Bronchial epithelial cell (primary cell): ENCODE results near the gene CNGA1. TPM values are rescaled to one million over a fixed set of nuclear protein-coding genes. Genes with fewer than 3 reads are reported as not detected.

Experiments used
- DNase-seq: peaks from one replicate; pipeline ENCODE4 v3.0.0-alpha.2; 2010; ENCODE audit warnings: low read depth
- FAIRE-seq: peaks from 2 replicates; lab custom pipeline; 2011; peaks lifted over from hg19 to GRCh38; lab: Jason Lieb, UNC
- H3K27me3 ChIP-seq: 2 replicates; pipeline ENCODE4 v1.5.1; 2011; ENCODE audit warnings: low read length; ENCODE audit not compliant: control insufficient read depth, insufficient read depth
- H3K36me3 ChIP-seq: 2 replicates; pipeline ENCODE4 v1.5.1; 2011; ENCODE audit warnings: low read length; ENCODE audit not compliant: control insufficient read depth, insufficient read depth
- H3K4me3 ChIP-seq: 2 replicates; pipeline ENCODE4 v1.5.1; 2011; ENCODE audit warnings: mild to moderate bottlenecking, low read depth, low read length, control low read depth
- CTCF ChIP-seq: IDR thresholded peaks from 2 replicates; pipeline ENCODE4 v1.5.1; 2011; ENCODE audit warnings: mild to moderate bottlenecking, moderate library complexity, low read length, control low read depth, inconsistent platforms; ENCODE audit not compliant: insufficient read depth, severe bottlenecking
- total RNA-seq: library from RNA; depleted of rRNA; stranded (reverse); fragments of >200 nt; gene quantifications from 2 replicates; pipeline ENCODE4 v1.2.1, GENCODE V29; 2014

CNGA1 gene
- total RNA-seq, 1 donor from 2014 or later, result 1.6 TPM

GRCh38 chr4:48033825-48034413 lies 17.4 kb upstream of the CNGA1 start:
- no peaks in the 10 kb centered on the region for H3K27me3 ChIP-seq
- peaks cover 4% of the 10 kb centered on the region for H3K36me3 ChIP-seq
- FAIRE-seq (no peak), DNase-seq (peak; percentile 35)
- TF ChIP-seq CTCF, result peak; percentile 58
- no peak overlapping the region for H3K4me3 ChIP-seq

- no peak for TF ChIP-seq CTCF
- Histone ChIP-seq H3K36me3 (peaks cover 4% of the 10 kb centered on the region), H3K4me3 (no peak overlapping the region), H3K27me3 (no peaks in the 10 kb centered on the region)
- no peak for DNase-seq
- no peak for FAIRE-seq
These were observed 16.9 kb upstream of the CNGA1 start for GRCh38 chr4:48033412-48033811.

GRCh38 chr4:48032721-48033120 lies 16.2 kb upstream of the CNGA1 start:
- Histone ChIP-seq H3K36me3 (peaks cover 4% of the 10 kb centered on the region), H3K4me3 (no peak overlapping the region), H3K27me3 (no peaks in the 10 kb centered on the region)
- DNase-seq (no peak), FAIRE-seq (no peak)
- no peak for TF ChIP-seq CTCF

- Histone ChIP-seq H3K4me3 (no peak overlapping the region), H3K27me3 (no peaks in the 10 kb centered on the region), H3K36me3 (peaks cover 4% of the 10 kb centered on the region)
- no peak for TF ChIP-seq CTCF
- FAIRE-seq, result no peak
- no peak for DNase-seq
These were observed 15.5 kb upstream of the CNGA1 start for GRCh38 chr4:48031802-48032525.

GRCh38 chr4:48030470-48030869 lies 14.0 kb upstream of the CNGA1 start:
- no peak for FAIRE-seq
- no peak for DNase-seq
- no peak overlapping the region for H3K4me3 ChIP-seq
- no peaks in the 10 kb centered on the region for H3K27me3 ChIP-seq
- peaks cover 9% of the 10 kb centered on the region for H3K36me3 ChIP-seq
- TF ChIP-seq CTCF, result no peak

- FAIRE-seq, result no peak
These were observed 12.2 kb upstream of the CNGA1 start for GRCh38 chr4:48028696-48029095.

More at GRCh38 chr4:48028696-48029095, 12.2 kb upstream of the CNGA1 start:
- Histone ChIP-seq H3K27me3 (no peaks in the 10 kb centered on the region), H3K4me3 (no peak overlapping the region), H3K36me3 (peaks cover 9% of the 10 kb centered on the region)
- DNase-seq, result no peak
- no peak for TF ChIP-seq CTCF
